WTC11 (cell line): ENCODE results near the gene BBLN. TPM values are rescaled to one million over a fixed set of nuclear protein-coding genes. Genes with fewer than 3 reads are reported as not detected.
"Not testable (repeated sequence)": the region's sequence is repeated elsewhere in the genome, so short reads cannot be mapped to it uniquely, and the experiment has no call there.

Experiments used
- ATAC-seq: fragments of 200-7000 bp; cut with Tn5 transposase; 2 replicates; pipeline ENCODE4 v1.10.0; 2021; ENCODE audit warnings: mild to moderate bottlenecking, moderate library complexity
- CTCF ChIA-PET: fragments of 300-600 bp; sonication (Branson Sonifier 250); formaldehyde crosslinking; loops from one replicate; lab custom pipeline; 2021; ENCODE audit warnings: antibody characterized with exemption; lab: Charles Lee
- POLR2A ChIA-PET: fragments of 350-600 bp; sonication (Branson Sonifier 250); formaldehyde crosslinking; loops from one replicate; lab custom pipeline; 2021; ENCODE audit warnings: antibody characterized with exemption; lab: Charles Lee
- DNase-seq: peaks from one replicate; pipeline ENCODE4 v3.0.0; 2021; ENCODE audit warnings: low spot score
- H3K27ac Mint-ChIP-seq: 2 replicates; pipeline ENCODE4 v1.8.0; 2021; ENCODE audit warnings: mixed read lengths
- H3K27me3 Mint-ChIP-seq: 2 replicates; pipeline ENCODE4 v1.8.0; 2021; ENCODE audit warnings: low read depth, mild to moderate bottlenecking, moderate library complexity, mixed read lengths
- H3K36me3 Mint-ChIP-seq: 2 replicates; pipeline ENCODE4 v1.8.0; 2021; ENCODE audit warnings: mixed read lengths
- H3K4me1 Mint-ChIP-seq: 2 replicates; pipeline ENCODE4 v1.8.0; 2022; ENCODE audit warnings: mixed read lengths
- H3K4me3 Mint-ChIP-seq: 2 replicates; pipeline ENCODE4 v1.8.0; 2021; ENCODE audit warnings: mild to moderate bottlenecking, moderate library complexity, mixed read lengths
- H3K9me3 Mint-ChIP-seq: 2 replicates; pipeline ENCODE4 v1.8.0; 2021; ENCODE audit warnings: mixed read lengths
- ATF1 ChIP-seq: sonication (generic); formaldehyde crosslinking; IDR thresholded peaks from 2 replicates; pipeline ENCODE4 v1.8.1; 2023; ENCODE audit warnings: mild to moderate bottlenecking, moderate library complexity, missing genetic modification reagents
- CREB1 ChIP-seq: sonication (generic); formaldehyde crosslinking; IDR thresholded peaks from 2 replicates; pipeline ENCODE4 v1.8.0; 2023; ENCODE audit warnings: mild to moderate bottlenecking, missing genetic modification reagents
- E2F4 ChIP-seq: sonication (generic); formaldehyde crosslinking; IDR thresholded peaks from 2 replicates; pipeline ENCODE4 v1.8.1; 2022; ENCODE audit warnings: low read depth, mild to moderate bottlenecking, moderate library complexity, missing genetic modification reagents, borderline replicate concordance
- ERG ChIP-seq: fragments of 250-450 bp; sonication (Bioruptor Pico); IDR thresholded peaks from 2 replicates; pipeline ENCODE4 v1.8.0; 2021; ENCODE audit warnings: mild to moderate bottlenecking
- FOXK1 ChIP-seq: sonication (generic); formaldehyde crosslinking; IDR thresholded peaks from 2 replicates; pipeline ENCODE4 v1.8.0; 2022; ENCODE audit warnings: mild to moderate bottlenecking, moderate library complexity, missing genetic modification reagents
- HMGXB4 ChIP-seq: sonication (generic); formaldehyde crosslinking; IDR thresholded peaks from 2 replicates; pipeline ENCODE4 v1.8.1; 2023; ENCODE audit warnings: mild to moderate bottlenecking, moderate library complexity, missing genetic modification reagents
- NR2C2 ChIP-seq: sonication (generic); formaldehyde crosslinking; IDR thresholded peaks from 2 replicates; pipeline ENCODE4 v1.8.0; 2022; ENCODE audit warnings: mild to moderate bottlenecking, missing genetic modification reagents
- PRRX2 ChIP-seq: fragments of 250-450 bp; sonication (Bioruptor Pico); IDR thresholded peaks from 2 replicates; pipeline ENCODE4 v1.8.0; 2021; ENCODE audit warnings: mild to moderate bottlenecking
- SOX15 ChIP-seq: fragments of 250-450 bp; sonication (Bioruptor Pico); IDR thresholded peaks from 2 replicates; pipeline ENCODE4 v1.9.0; 2021; ENCODE audit warnings: mild to moderate bottlenecking
- ZNF263 ChIP-seq: sonication (generic); formaldehyde crosslinking; IDR thresholded peaks from 2 replicates; pipeline ENCODE4 v1.8.1; 2022; ENCODE audit warnings: low read depth, mild to moderate bottlenecking, moderate library complexity, missing genetic modification reagents
- ZNF281 ChIP-seq: sonication (generic); formaldehyde crosslinking; IDR thresholded peaks from 2 replicates; pipeline ENCODE4 v1.8.0; 2023; ENCODE audit warnings: mild to moderate bottlenecking, missing genetic modification reagents
- ZNF416 ChIP-seq: fragments of 250-450 bp; sonication (Bioruptor Pico); IDR thresholded peaks from 2 replicates; pipeline ENCODE4 v1.9.0; 2021; ENCODE audit warnings: mild to moderate bottlenecking, inconsistent platforms
- total RNA-seq: library from RNA; stranded (reverse); gene quantifications from 3 replicates; pipeline ENCODE4 v1.2.3, GENCODE V29; 2021

The BBLN gene
- total RNA-seq, 1 experiment from 2014 or later, result 77.1 TPM

GRCh38 chr9:128159784-128160602 lies at the start of gene BBLN (continued):
- TF ChIP-seq ZNF416 (CRISPR knock-in tag) (no peak), PRRX2 (CRISPR knock-in tag) (no peak), FOXK1 (CRISPR knock-in tag) (no peak), HMGXB4 (peak; percentile 51; the same call in 1 of the 2 replicates), ATF1 (CRISPR knock-in tag) (no peak)

- CTCF ChIA-PET, ATAC-seq, H3K4me1 Mint-ChIP-seq, H3K27ac Mint-ChIP-seq, H3K4me3 Mint-ChIP-seq, DNase-seq, POLR2A ChIA-PET, H3K27me3 Mint-ChIP-seq, H3K9me3 Mint-ChIP-seq: not testable (repeated sequence)
- H3K36me3 Mint-ChIP-seq, result peaks cover 20% of the 10 kb centered on the region
These were observed 48.3 kb upstream of the BBLN start for GRCh38 chr9:128111726-128112125.

GRCh38 chr9:128113526-128114325 lies 46.3 kb upstream of the BBLN start:
- Mint-ChIP-seq H3K4me3 (no peak overlapping the region), H3K27ac (0 out of 2 replicates have a peak overlapping the region, but pooled peaks have one; percentile 15), H3K9me3 (peaks cover 3% of the 10 kb centered on the region; the same call in 1 of the 2 replicates), H3K36me3 (peaks cover 11% of the 10 kb centered on the region), H3K4me1 (peaks cover 17% of the 10 kb centered on the region), H3K27me3 (no peaks in the 10 kb centered on the region)
- DNase-seq (no peak), ATAC-seq (no peak)
- CTCF ChIA-PET, result interaction anchor here (1.0 to 4.3 kb wide), 2 partner anchors 11 to 13 kb away, joined by 3 to 32 read pairs; no protein-coding TSS in a partner anchor
- TF ChIP-seq ZNF281 (no peak), SOX15 (CRISPR knock-in tag) (no peak), NR2C2 (no peak), ZNF263 (no peak), E2F4 (CRISPR knock-in tag) (no peak), ERG (no peak), CREB1 (CRISPR knock-in tag) (no peak), HMGXB4 (no peak)
- POLR2A ChIA-PET, result interaction anchor here (0.6 to 0.7 kb wide), 2 partner anchors 23 to 209 kb away, joined by 3 read pairs; no protein-coding TSS in a partner anchor
